HEK293 (cell line): Measurements from ENCODE around the gene PLCB3.

Experiments
- BCL11B ChIP-seq: fragments of 450-650 bp; formaldehyde crosslinking; IDR thresholded peaks from 2 replicates; pipeline ENCODE4 v1.5.1; 2016; ENCODE audit warnings: low read depth, missing biosample characterization, missing genetic modification characterization
- GLI2 ChIP-seq: fragments of 450-650 bp; formaldehyde crosslinking; IDR thresholded peaks from 2 replicates; pipeline ENCODE4; 2017; ENCODE audit warnings: missing biosample characterization, missing genetic modification characterization, low read depth, borderline replicate concordance
- IKZF3 ChIP-seq: fragments of 450-650 bp; IDR thresholded peaks from 2 replicates; pipeline ENCODE4 v1.5.0; 2018; ENCODE audit warnings: missing biosample characterization, mild to moderate bottlenecking, missing genetic modification characterization, moderate library complexity
- KLF16 ChIP-seq: fragments of 450-650 bp; formaldehyde crosslinking; IDR thresholded peaks from 2 replicates; pipeline ENCODE4 v1.5.1; 2017; ENCODE audit warnings: missing biosample characterization, missing genetic modification characterization
- OVOL3 ChIP-seq: fragments of 450-650 bp; formaldehyde crosslinking; IDR thresholded peaks from 2 replicates; pipeline ENCODE4 v1.5.1; 2016; ENCODE audit warnings: missing biosample characterization, missing genetic modification characterization
- PRDM1 ChIP-seq: fragments of 450-650 bp; formaldehyde crosslinking; IDR thresholded peaks from 2 replicates; pipeline ENCODE4; 2016; ENCODE audit warnings: missing biosample characterization, missing genetic modification characterization
- SP3 ChIP-seq: fragments of 450-650 bp; formaldehyde crosslinking; IDR thresholded peaks from 2 replicates; pipeline ENCODE4 v1.5.1; 2016; ENCODE audit warnings: missing biosample characterization, missing genetic modification characterization
- YY2 ChIP-seq: fragments of 450-650 bp; formaldehyde crosslinking; IDR thresholded peaks from 2 replicates; pipeline ENCODE4 v1.5.1; 2016; ENCODE audit warnings: missing biosample characterization, missing genetic modification characterization
- ZBTB17 ChIP-seq: fragments of 450-650 bp; formaldehyde crosslinking; IDR thresholded peaks from 2 replicates; pipeline ENCODE4 v1.5.1; 2016; ENCODE audit warnings: missing biosample characterization, missing genetic modification characterization
- ZBTB20 ChIP-seq: fragments of 450-650 bp; formaldehyde crosslinking; IDR thresholded peaks from 2 replicates; pipeline ENCODE4 v1.5.1; 2016; ENCODE audit warnings: missing biosample characterization, missing genetic modification characterization
- ZFP69B ChIP-seq: fragments of 450-650 bp; formaldehyde crosslinking; IDR thresholded peaks from 2 replicates; pipeline ENCODE4 v1.5.1; 2016; ENCODE audit warnings: missing biosample characterization, missing genetic modification characterization
- ZNF132 ChIP-seq: fragments of 450-650 bp; formaldehyde crosslinking; IDR thresholded peaks from 2 replicates; pipeline ENCODE4 v1.5.1; 2017; ENCODE audit warnings: missing biosample characterization, missing genetic modification characterization, borderline replicate concordance
- ZNF157 ChIP-seq: fragments of 450-650 bp; formaldehyde crosslinking; IDR thresholded peaks from 2 replicates; pipeline ENCODE4 v1.5.1; 2016; ENCODE audit warnings: missing biosample characterization, missing genetic modification characterization
- ZNF16 ChIP-seq: fragments of 450-650 bp; formaldehyde crosslinking; IDR thresholded peaks from 2 replicates; pipeline ENCODE4 v1.5.1; 2016; ENCODE audit warnings: low read depth, missing biosample characterization, missing genetic modification characterization
- ZNF175 ChIP-seq: fragments of 450-650 bp; formaldehyde crosslinking; IDR thresholded peaks from 2 replicates; pipeline ENCODE4 v1.5.1; 2016; ENCODE audit warnings: missing biosample characterization, missing genetic modification characterization
- ZNF202 ChIP-seq: fragments of 450-650 bp; formaldehyde crosslinking; IDR thresholded peaks from 2 replicates; pipeline ENCODE4 v1.5.1; 2016; ENCODE audit warnings: missing biosample characterization, missing genetic modification characterization, borderline replicate concordance
- ZNF211 ChIP-seq: fragments of 450-650 bp; formaldehyde crosslinking; IDR thresholded peaks from 2 replicates; pipeline ENCODE4 v1.5.1; 2016; ENCODE audit warnings: low read depth, missing biosample characterization, missing genetic modification characterization
- ZNF274 ChIP-seq, 2 experiments: fragments of 200-500 bp in 1 of 2; fragments of 450-650 bp in 1 of 2; sonication (Bioruptor generic) in 1 of 2; formaldehyde crosslinking in 1 of 2; IDR thresholded peaks; 2 replicates each; pipeline versions ENCODE4 v1.5.1 to v1.6.1; 2014 to 2016; ENCODE audit warnings: borderline replicate concordance in 1 of 2, inconsistent platforms in 1 of 2, low read length in 1 of 2, missing biosample characterization in 1 of 2, missing genetic modification characterization in 1 of 2
- ZNF48 ChIP-seq: fragments of 450-650 bp; formaldehyde crosslinking; IDR thresholded peaks from 2 replicates; pipeline ENCODE4 v1.5.1; 2016; ENCODE audit warnings: missing biosample characterization, missing genetic modification characterization
- ZNF529 ChIP-seq: fragments of 450-650 bp; formaldehyde crosslinking; IDR thresholded peaks from 2 replicates; pipeline ENCODE4 v1.5.1; 2017; ENCODE audit warnings: missing genetic modification characterization, missing biosample characterization; ENCODE audit not compliant: insufficient replicate concordance
- ZNF544 ChIP-seq: fragments of 450-650 bp; formaldehyde crosslinking; IDR thresholded peaks from 2 replicates; pipeline ENCODE4 v1.5.0; 2017; ENCODE audit warnings: missing biosample characterization, missing genetic modification characterization
- ZNF571 ChIP-seq: fragments of 450-650 bp; formaldehyde crosslinking; IDR thresholded peaks from 2 replicates; pipeline ENCODE4 v1.5.0; 2017; ENCODE audit warnings: missing biosample characterization, missing genetic modification characterization
- ZNF600 ChIP-seq: fragments of 450-650 bp; formaldehyde crosslinking; IDR thresholded peaks from 2 replicates; pipeline ENCODE4 v1.5.1; 2016; ENCODE audit warnings: missing biosample characterization, missing genetic modification characterization
- ZNF621 ChIP-seq: fragments of 450-650 bp; formaldehyde crosslinking; IDR thresholded peaks from 2 replicates; pipeline ENCODE4 v1.5.1; 2017; ENCODE audit warnings: missing biosample characterization, missing genetic modification characterization
- ZNF664 ChIP-seq: fragments of 450-650 bp; formaldehyde crosslinking; IDR thresholded peaks from 2 replicates; pipeline ENCODE4 v1.5.1; 2016; ENCODE audit warnings: missing biosample characterization, missing genetic modification characterization
- ZNF701 ChIP-seq: fragments of 450-650 bp; formaldehyde crosslinking; IDR thresholded peaks from 2 replicates; pipeline ENCODE4 v1.5.1; 2016; ENCODE audit warnings: missing biosample characterization, missing genetic modification characterization
- TF ChIP-seq, protein P1 (sequence below): fragments of 450-650 bp; formaldehyde crosslinking; IDR thresholded peaks from 2 replicates; pipeline ENCODE4 v1.5.1; 2017; ENCODE audit warnings: missing biosample characterization, missing genetic modification characterization
- TF ChIP-seq, protein P2 (sequence below): fragments of 450-650 bp; formaldehyde crosslinking; IDR thresholded peaks from 2 replicates; pipeline ENCODE4 v1.5.1; 2016; ENCODE audit warnings: missing biosample characterization, missing genetic modification characterization
- TF ChIP-seq, protein P3 (sequence below): fragments of 450-650 bp; formaldehyde crosslinking; IDR thresholded peaks from 2 replicates; pipeline ENCODE4 v1.5.1; 2017; ENCODE audit warnings: missing biosample characterization, missing genetic modification characterization
- TF ChIP-seq, protein P4 (sequence below): fragments of 450-650 bp; IDR thresholded peaks from 2 replicates; pipeline ENCODE4 v1.5.1; 2018; ENCODE audit warnings: missing biosample characterization, missing genetic modification characterization
- TF ChIP-seq, protein P5 (sequence below): fragments of 450-650 bp; formaldehyde crosslinking; IDR thresholded peaks from 2 replicates; pipeline ENCODE4; 2016; ENCODE audit warnings: missing biosample characterization, missing genetic modification characterization
- TF ChIP-seq, protein P6 (sequence below): fragments of 450-650 bp; formaldehyde crosslinking; IDR thresholded peaks from 2 replicates; pipeline ENCODE4 v1.5.1; 2016; ENCODE audit warnings: missing biosample characterization, missing genetic modification characterization

The PLCB3 gene

DNA sequence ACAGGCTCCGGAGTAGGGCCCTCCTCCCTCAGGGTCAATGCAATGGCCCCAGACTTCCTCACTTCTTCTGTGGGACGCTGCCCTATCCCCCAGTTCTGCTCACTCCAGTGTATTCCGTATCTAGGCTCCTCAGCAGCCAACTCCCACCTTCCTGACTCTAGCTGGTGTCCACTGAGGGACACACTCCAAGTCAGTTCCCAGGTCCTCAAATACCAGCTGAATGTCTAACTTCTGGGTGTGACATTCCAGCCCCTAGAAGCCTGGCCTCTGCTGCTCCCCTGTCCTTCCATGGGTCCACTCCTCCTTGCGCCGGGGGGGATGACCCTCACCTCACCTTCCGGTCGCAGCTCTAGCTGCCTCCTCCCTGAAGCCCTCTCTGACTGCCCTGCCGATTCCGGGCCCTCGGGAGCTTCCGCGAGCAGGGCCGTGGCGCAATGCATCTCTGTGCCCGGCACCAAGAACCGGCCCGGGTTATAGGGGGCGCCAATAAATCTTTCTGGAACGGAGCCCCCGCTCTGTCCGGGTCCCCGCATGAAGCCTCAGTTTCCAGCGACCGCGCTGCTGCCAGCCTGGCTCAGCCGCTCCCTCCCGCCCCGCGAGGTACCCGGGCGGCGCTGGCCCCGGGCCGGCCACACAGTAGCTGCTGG, 17.7 kb downstream of the PLCB3 start (continued):
- TF ChIP-seq, protein P1, sequence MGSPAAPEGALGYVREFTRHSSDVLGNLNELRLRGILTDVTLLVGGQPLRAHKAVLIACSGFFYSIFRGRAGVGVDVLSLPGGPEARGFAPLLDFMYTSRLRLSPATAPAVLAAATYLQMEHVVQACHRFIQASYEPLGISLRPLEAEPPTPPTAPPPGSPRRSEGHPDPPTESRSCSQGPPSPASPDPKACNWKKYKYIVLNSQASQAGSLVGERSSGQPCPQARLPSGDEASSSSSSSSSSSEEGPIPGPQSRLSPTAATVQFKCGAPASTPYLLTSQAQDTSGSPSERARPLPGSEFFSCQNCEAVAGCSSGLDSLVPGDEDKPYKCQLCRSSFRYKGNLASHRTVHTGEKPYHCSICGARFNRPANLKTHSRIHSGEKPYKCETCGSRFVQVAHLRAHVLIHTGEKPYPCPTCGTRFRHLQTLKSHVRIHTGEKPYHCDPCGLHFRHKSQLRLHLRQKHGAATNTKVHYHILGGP (tag by site-specific recombination) = no peak
- 0 out of 2 replicates have a peak, but pooled peaks have one; percentile 9 for TF ChIP-seq KLF16
- no peak for TF ChIP-seq YY2 (tag by site-specific recombination)
- TF ChIP-seq ZNF157 = no peak
- TF ChIP-seq PRDM1 = no peak
- TF ChIP-seq ZNF211 (tag by site-specific recombination) = no peak
- no peak for TF ChIP-seq GLI2 (tag by site-specific recombination)
- 0 out of 2 replicates have a peak, but pooled peaks have one; percentile 45 for TF ChIP-seq ZBTB17 (tag by site-specific recombination)
- no peak for TF ChIP-seq ZNF202 (tag by site-specific recombination)
- TF ChIP-seq ZNF274 (IDR thresholded peaks at IDR 0.05; ENCODE audit: low read length) = no peak
- no peak for TF ChIP-seq ZNF274 (tag by site-specific recombination; IDR thresholded peaks at IDR 0.05; ENCODE audit: borderline replicate concordance)
- TF ChIP-seq, protein P2, sequence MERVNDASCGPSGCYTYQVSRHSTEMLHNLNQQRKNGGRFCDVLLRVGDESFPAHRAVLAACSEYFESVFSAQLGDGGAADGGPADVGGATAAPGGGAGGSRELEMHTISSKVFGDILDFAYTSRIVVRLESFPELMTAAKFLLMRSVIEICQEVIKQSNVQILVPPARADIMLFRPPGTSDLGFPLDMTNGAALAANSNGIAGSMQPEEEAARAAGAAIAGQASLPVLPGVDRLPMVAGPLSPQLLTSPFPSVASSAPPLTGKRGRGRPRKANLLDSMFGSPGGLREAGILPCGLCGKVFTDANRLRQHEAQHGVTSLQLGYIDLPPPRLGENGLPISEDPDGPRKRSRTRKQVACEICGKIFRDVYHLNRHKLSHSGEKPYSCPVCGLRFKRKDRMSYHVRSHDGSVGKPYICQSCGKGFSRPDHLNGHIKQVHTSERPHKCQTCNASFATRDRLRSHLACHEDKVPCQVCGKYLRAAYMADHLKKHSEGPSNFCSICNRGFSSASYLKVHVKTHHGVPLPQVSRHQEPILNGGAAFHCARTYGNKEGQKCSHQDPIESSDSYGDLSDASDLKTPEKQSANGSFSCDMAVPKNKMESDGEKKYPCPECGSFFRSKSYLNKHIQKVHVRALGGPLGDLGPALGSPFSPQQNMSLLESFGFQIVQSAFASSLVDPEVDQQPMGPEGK = 0 out of 2 replicates have a peak, but pooled peaks have one; percentile 12
- TF ChIP-seq, protein P3, sequence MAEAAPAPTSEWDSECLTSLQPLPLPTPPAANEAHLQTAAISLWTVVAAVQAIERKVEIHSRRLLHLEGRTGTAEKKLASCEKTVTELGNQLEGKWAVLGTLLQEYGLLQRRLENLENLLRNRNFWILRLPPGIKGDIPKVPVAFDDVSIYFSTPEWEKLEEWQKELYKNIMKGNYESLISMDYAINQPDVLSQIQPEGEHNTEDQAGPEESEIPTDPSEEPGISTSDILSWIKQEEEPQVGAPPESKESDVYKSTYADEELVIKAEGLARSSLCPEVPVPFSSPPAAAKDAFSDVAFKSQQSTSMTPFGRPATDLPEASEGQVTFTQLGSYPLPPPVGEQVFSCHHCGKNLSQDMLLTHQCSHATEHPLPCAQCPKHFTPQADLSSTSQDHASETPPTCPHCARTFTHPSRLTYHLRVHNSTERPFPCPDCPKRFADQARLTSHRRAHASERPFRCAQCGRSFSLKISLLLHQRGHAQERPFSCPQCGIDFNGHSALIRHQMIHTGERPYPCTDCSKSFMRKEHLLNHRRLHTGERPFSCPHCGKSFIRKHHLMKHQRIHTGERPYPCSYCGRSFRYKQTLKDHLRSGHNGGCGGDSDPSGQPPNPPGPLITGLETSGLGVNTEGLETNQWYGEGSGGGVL = no peak
- TF ChIP-seq, protein P4, sequence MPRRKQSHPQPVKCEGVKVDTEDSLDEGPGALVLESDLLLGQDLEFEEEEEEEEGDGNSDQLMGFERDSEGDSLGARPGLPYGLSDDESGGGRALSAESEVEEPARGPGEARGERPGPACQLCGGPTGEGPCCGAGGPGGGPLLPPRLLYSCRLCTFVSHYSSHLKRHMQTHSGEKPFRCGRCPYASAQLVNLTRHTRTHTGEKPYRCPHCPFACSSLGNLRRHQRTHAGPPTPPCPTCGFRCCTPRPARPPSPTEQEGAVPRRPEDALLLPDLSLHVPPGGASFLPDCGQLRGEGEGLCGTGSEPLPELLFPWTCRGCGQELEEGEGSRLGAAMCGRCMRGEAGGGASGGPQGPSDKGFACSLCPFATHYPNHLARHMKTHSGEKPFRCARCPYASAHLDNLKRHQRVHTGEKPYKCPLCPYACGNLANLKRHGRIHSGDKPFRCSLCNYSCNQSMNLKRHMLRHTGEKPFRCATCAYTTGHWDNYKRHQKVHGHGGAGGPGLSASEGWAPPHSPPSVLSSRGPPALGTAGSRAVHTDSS = no peak
- TF ChIP-seq OVOL3 (tag by site-specific recombination) = no peak
- TF ChIP-seq ZNF600 (tag by site-specific recombination) = peak; percentile 89
- TF ChIP-seq IKZF3 = no peak
- TF ChIP-seq ZNF701 (tag by site-specific recombination) = no peak
- no peak for TF ChIP-seq ZNF571 (tag by site-specific recombination)
- TF ChIP-seq, protein P5, sequence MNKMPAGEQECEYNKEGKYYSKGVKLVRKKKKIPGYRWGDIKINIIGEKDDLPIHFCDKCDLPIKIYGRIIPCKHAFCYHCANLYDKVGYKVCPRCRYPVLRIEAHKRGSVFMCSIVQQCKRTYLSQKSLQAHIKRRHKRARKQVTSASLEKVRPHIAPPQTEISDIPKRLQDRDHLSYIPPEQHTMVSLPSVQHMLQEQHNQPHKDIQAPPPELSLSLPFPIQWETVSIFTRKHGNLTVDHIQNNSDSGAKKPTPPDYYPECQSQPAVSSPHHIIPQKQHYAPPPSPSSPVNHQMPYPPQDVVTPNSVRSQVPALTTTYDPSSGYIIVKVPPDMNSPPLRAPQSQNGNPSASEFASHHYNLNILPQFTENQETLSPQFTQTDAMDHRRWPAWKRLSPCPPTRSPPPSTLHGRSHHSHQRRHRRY (tag by site-specific recombination) = no peak
- no peak for TF ChIP-seq ZNF544 (tag by site-specific recombination)
- TF ChIP-seq ZNF664 (tag by site-specific recombination) = no peak
- peak; percentile 53; the same call in 1 of the 2 replicates for TF ChIP-seq SP3 (tag by site-specific recombination)
- TF ChIP-seq ZFP69B (tag by site-specific recombination) = no peak
- TF ChIP-seq, protein P6, sequence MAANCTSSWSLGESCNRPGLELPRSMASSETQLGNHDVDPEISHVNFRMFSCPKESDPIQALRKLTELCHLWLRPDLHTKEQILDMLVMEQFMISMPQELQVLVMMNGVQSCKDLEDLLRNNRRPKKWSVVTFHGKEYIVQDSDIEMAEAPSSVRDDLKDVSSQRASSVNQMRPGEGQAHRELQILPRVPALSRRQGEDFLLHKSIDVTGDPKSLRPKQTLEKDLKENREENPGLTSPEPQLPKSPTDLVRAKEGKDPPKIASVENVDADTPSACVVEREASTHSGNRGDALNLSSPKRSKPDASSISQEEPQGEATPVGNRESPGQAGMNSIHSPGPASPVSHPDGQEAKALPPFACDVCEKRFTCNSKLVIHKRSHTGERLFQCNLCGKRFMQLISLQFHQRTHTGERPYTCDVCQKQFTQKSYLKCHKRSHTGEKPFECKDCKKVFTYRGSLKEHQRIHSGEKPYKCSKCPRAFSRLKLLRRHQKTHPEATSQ (tag by site-specific recombination) = no peak
- no peak for TF ChIP-seq ZNF621 (tag by site-specific recombination)
- TF ChIP-seq ZBTB20 (tag by site-specific recombination) = peak; percentile 94
- TF ChIP-seq ZNF48 (tag by site-specific recombination) = no peak
- TF ChIP-seq ZNF16 = 0 out of 2 replicates have a peak, but pooled peaks have one; percentile 13
- TF ChIP-seq ZNF175 (tag by site-specific recombination) = no peak
- TF ChIP-seq BCL11B (tag by site-specific recombination) = no peak
- TF ChIP-seq ZNF132 = no peak
- TF ChIP-seq ZNF529 (tag by site-specific recombination) = no peak
